SK-N-SH (cell line): ENCODE results near the gene ANO9. TPM values are rescaled to one million over a fixed set of nuclear protein-coding genes. Genes with fewer than 3 reads are reported as not detected.

ENCODE experiments used
- CTCF ChIA-PET: fragments of 300-600, 350-600 bp; formaldehyde crosslinking; extraction: SDS; loops from one replicate; lab custom pipeline; 2021; lab: Yijun Ruan, JAX
- POLR2A ChIA-PET: fragments of 350-600 bp; sonication (Branson Sonifier 250); formaldehyde crosslinking; extraction: SDS; loops from one replicate; lab custom pipeline; 2020; ENCODE audit warnings: antibody characterized with exemption, inconsistent platforms; lab: Yijun Ruan, JAX
- DNase-seq: peaks from one replicate; pipeline ENCODE4 v3.0.0; 2012
- H2AFZ ChIP-seq: fragments of 200-600 bp; sonication (generic); 2 replicates; pipeline ENCODE4 v1.8.1; 2016; ENCODE audit warnings: antibody characterized with exemption, mild to moderate bottlenecking, low read depth
- H3F3A ChIP-seq: fragments of 200-600 bp; sonication (generic); replicated peaks from 2 replicates; pipeline ENCODE3; 2016; ENCODE audit warnings: antibody characterized with exemption, mild to moderate bottlenecking; ENCODE audit not compliant: insufficient read depth
- H3K27ac ChIP-seq, 2 experiments: fragments of 200-500 bp in 1 of 2; fragments of 200-600 bp in 1 of 2; sonication (Bioruptor generic) in 1 of 2; sonication (generic), shearing (Covaris generic) in 1 of 2; 2 replicates each; pipeline versions ENCODE4 v1.5.1 to v1.6.1; 2014 to 2016; ENCODE audit warnings: low read depth in 2 of 2, inconsistent platforms in 1 of 2, low read length in 1 of 2, mild to moderate bottlenecking in 1 of 2, mixed read lengths in 1 of 2
- H3K27me3 ChIP-seq: fragments of 200-600 bp; sonication (generic), shearing (Covaris generic); 2 replicates; pipeline ENCODE4 v1.6.1; 2016; ENCODE audit warnings: mixed run types; ENCODE audit not compliant: insufficient read depth
- H3K36me3 ChIP-seq, 2 experiments: fragments of 200-500 bp in 1 of 2; fragments of 200-600 bp in 1 of 2; sonication (Bioruptor generic) in 1 of 2; sonication (generic) in 1 of 2; replicated peaks in 1 of 2; 2 replicates each; pipeline versions ENCODE3 to v1.5.1; 2014 to 2016; ENCODE audit warnings: low read length in 1 of 2, mild to moderate bottlenecking in 1 of 2; ENCODE audit not compliant: insufficient read depth in 2 of 2, control insufficient read depth in 1 of 2
- H3K4me1 ChIP-seq, 2 experiments: fragments of 200-500 bp in 1 of 2; fragments of 200-600 bp in 1 of 2; sonication (Bioruptor generic) in 1 of 2; sonication (generic), shearing (Covaris generic) in 1 of 2; 2 replicates each; pipeline versions ENCODE4 v1.5.1 to v1.6.1; 2014 to 2016; ENCODE audit warnings: low read depth in 1 of 2, low read length in 1 of 2, mixed run types in 1 of 2; ENCODE audit not compliant: insufficient read depth in 2 of 2, control insufficient read depth in 1 of 2
- H3K4me2 ChIP-seq: fragments of 200-600 bp; sonication (generic), shearing (Covaris generic); 2 replicates; pipeline ENCODE4 v1.6.1; 2017; ENCODE audit warnings: mixed run types
- H3K4me3 ChIP-seq, 2 experiments: fragments of 200-500 bp in 1 of 2; fragments of 200-600 bp in 1 of 2; sonication (Bioruptor generic) in 1 of 2; sonication (generic), shearing (Covaris generic) in 1 of 2; 2 replicates each; pipeline versions ENCODE4 v1.5.1 to v1.8.1; 2014 to 2016; ENCODE audit warnings: low read depth in 2 of 2, inconsistent platforms in 1 of 2, low read length in 1 of 2, mild to moderate bottlenecking in 1 of 2, mixed read lengths in 1 of 2, moderate library complexity in 1 of 2
- H3K79me2 ChIP-seq: fragments of 200-600 bp; sonication (generic); 2 replicates; pipeline ENCODE4 v1.8.1; 2017; ENCODE audit warnings: mild to moderate bottlenecking; ENCODE audit not compliant: insufficient read depth
- H3K9ac ChIP-seq: fragments of 200-600 bp; sonication (generic); 2 replicates; pipeline ENCODE4 v1.6.1; 2017; ENCODE audit warnings: mixed run types
- H3K9me2 ChIP-seq: fragments of 200-600 bp; sonication (generic); 2 replicates; pipeline ENCODE4 v1.6.1; 2017; ENCODE audit warnings: mixed run types
- H3K9me3 ChIP-seq: fragments of 200-600 bp; sonication (generic); 2 replicates; pipeline ENCODE4 v1.6.1; 2017; ENCODE audit warnings: mixed run types, mild to moderate bottlenecking, moderate library complexity
- H4K20me1 ChIP-seq: fragments of 200-600 bp; sonication (generic); 2 replicates; pipeline ENCODE4 v1.6.1; 2017; ENCODE audit warnings: mild to moderate bottlenecking, mixed run types; ENCODE audit not compliant: insufficient read depth
- ELF1 ChIP-seq: IDR thresholded peaks from 2 replicates; pipeline ENCODE4 v1.4.0; 2012
- EP300 ChIP-seq, 2 experiments: IDR thresholded peaks; 2 replicates each; pipeline versions ENCODE4 v1.4.0 to v1.6.1; 2012; ENCODE audit warnings: borderline replicate concordance in 1 of 2, low read depth in 1 of 2, low read length in 1 of 2
- FOSL2 ChIP-seq: IDR thresholded peaks from 2 replicates; pipeline ENCODE4 v1.4.0; 2012; ENCODE audit warnings: low read depth, mild to moderate bottlenecking, moderate library complexity, borderline replicate concordance
- FOXM1 ChIP-seq: IDR thresholded peaks from 2 replicates; pipeline ENCODE4 v1.4.0; 2012; ENCODE audit warnings: low read depth, mild to moderate bottlenecking
- GABPA ChIP-seq: IDR thresholded peaks from 2 replicates; pipeline ENCODE4 v1.4.0; 2012; ENCODE audit warnings: low read depth, mild to moderate bottlenecking
- GATA2 ChIP-seq: sonication (generic); formaldehyde crosslinking; IDR thresholded peaks from 2 replicates; pipeline ENCODE4 v1.5.0; 2020; ENCODE audit warnings: mild to moderate bottlenecking, missing genetic modification reagents
- JUND ChIP-seq: IDR thresholded peaks from 2 replicates; pipeline ENCODE4 v1.4.0; 2012
- RAD21 ChIP-seq: IDR thresholded peaks from 2 replicates; pipeline ENCODE4 v1.6.1; 2012; ENCODE audit warnings: mild to moderate bottlenecking, low read length
- RXRA ChIP-seq: IDR thresholded peaks from 2 replicates; pipeline ENCODE4 v1.4.0; 2012; ENCODE audit warnings: low read depth, mild to moderate bottlenecking, borderline replicate concordance
- TCF12 ChIP-seq: IDR thresholded peaks from 2 replicates; pipeline ENCODE4 v1.4.0; 2012
- TEAD4 ChIP-seq: IDR thresholded peaks from 2 replicates; pipeline ENCODE4 v1.4.0; 2012; ENCODE audit warnings: mild to moderate bottlenecking, borderline replicate concordance; ENCODE audit not compliant: insufficient read depth
- WGBS: methylation state at CpG from one replicate; pipeline ENCODE4 v1.1.6; 2017; ENCODE audit warnings: low lambda C conversion rate; 5-methylcytosine and 5-hydroxymethylcytosine counted together
- polyA plus RNA-seq, 3 experiments: library from polyadenylated mRNA; depleted of rRNA; stranded (reverse); fragments of >200 nt; gene quantifications; 2 replicates each; pipeline ENCODE4 v1.2.3, GENCODE V29; 2012
- TF ChIP-seq, protein P1 (sequence below): IDR thresholded peaks from 2 replicates; pipeline ENCODE4 v1.6.1; 2012; ENCODE audit warnings: mild to moderate bottlenecking, low read depth, low read length, moderate library complexity
- TF ChIP-seq, protein P2 (sequence below): fragments of 150-350 bp; IDR thresholded peaks from 2 replicates; pipeline ENCODE4 v1.6.1; 2016; ENCODE audit warnings: mild to moderate bottlenecking, low read depth, low read length

Gene ANO9
- polyA plus RNA-seq, 1 of the 3 experiments (the other 2 are of a cell fraction) = 0.12 TPM

- Histone ChIP-seq H3K36me3 (peaks cover 0 to 13% of the 10 kb centered on the region in 2 experiments), H3K27ac (no peak overlapping the region; a peak in 1 of 4 replicates), H3K4me2 (no peak overlapping the region), H3K4me3 (no peak overlapping the region), H3F3A (no peaks in the 10 kb centered on the region), H3K9me2 (no peaks in the 10 kb centered on the region), H2AFZ (no peak overlapping the region), H3K4me1 (peaks cover 0 to 15% of the 10 kb centered on the region in 2 experiments; a peak in 1 of 4 replicates), H4K20me1 (no peaks in the 10 kb centered on the region), H3K9ac (no peak overlapping the region), H3K27me3 (no peaks in the 10 kb centered on the region), H3K9me3 (no peaks in the 10 kb centered on the region), H3K79me2 (no peaks in the 10 kb centered on the region)
- POLR2A ChIA-PET = no interaction called here
- CTCF ChIA-PET = no interaction called here
- WGBS = over 99% methylated on average over 18 of the region's 23 CpGs
- DNase-seq = no peak
- TF ChIP-seq EP300 (IDR thresholded peaks at IDR 0.05; ENCODE audit: borderline replicate concordance in 1 of 2, low read depth in 1 of 2, low read length in 1 of 2) (no peak), ELF1 (no peak), RXRA (no peak), RAD21 (no peak), JUND (no peak), FOSL2 (no peak), TCF12 (no peak), FOXM1 (no peak), GATA2 (no peak), GABPA (no peak), TEAD4 (no peak)
- TF ChIP-seq, protein P1, sequence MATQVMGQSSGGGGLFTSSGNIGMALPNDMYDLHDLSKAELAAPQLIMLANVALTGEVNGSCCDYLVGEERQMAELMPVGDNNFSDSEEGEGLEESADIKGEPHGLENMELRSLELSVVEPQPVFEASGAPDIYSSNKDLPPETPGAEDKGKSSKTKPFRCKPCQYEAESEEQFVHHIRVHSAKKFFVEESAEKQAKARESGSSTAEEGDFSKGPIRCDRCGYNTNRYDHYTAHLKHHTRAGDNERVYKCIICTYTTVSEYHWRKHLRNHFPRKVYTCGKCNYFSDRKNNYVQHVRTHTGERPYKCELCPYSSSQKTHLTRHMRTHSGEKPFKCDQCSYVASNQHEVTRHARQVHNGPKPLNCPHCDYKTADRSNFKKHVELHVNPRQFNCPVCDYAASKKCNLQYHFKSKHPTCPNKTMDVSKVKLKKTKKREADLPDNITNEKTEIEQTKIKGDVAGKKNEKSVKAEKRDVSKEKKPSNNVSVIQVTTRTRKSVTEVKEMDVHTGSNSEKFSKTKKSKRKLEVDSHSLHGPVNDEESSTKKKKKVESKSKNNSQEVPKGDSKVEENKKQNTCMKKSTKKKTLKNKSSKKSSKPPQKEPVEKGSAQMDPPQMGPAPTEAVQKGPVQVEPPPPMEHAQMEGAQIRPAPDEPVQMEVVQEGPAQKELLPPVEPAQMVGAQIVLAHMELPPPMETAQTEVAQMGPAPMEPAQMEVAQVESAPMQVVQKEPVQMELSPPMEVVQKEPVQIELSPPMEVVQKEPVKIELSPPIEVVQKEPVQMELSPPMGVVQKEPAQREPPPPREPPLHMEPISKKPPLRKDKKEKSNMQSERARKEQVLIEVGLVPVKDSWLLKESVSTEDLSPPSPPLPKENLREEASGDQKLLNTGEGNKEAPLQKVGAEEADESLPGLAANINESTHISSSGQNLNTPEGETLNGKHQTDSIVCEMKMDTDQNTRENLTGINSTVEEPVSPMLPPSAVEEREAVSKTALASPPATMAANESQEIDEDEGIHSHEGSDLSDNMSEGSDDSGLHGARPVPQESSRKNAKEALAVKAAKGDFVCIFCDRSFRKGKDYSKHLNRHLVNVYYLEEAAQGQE = no peak
- TF ChIP-seq, protein P2, sequence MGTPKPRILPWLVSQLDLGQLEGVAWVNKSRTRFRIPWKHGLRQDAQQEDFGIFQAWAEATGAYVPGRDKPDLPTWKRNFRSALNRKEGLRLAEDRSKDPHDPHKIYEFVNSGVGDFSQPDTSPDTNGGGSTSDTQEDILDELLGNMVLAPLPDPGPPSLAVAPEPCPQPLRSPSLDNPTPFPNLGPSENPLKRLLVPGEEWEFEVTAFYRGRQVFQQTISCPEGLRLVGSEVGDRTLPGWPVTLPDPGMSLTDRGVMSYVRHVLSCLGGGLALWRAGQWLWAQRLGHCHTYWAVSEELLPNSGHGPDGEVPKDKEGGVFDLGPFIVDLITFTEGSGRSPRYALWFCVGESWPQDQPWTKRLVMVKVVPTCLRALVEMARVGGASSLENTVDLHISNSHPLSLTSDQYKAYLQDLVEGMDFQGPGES = no peak
Measured at GRCh38 chr11:373716-374551, 67.9 kb downstream of the ANO9 start.
